SK-N-MC (cell line): Measurements from ENCODE around the gene ZER1.

Experiments
- EZH2 ChIP-seq: fragments of 200-600 bp; sonication (generic); IDR thresholded peaks from one replicate; pipeline ENCODE4 v1.6.1; 2017; ENCODE audit warnings: antibody characterized with exemption
- POLR2AphosphoS5 ChIP-seq: IDR thresholded peaks from 2 replicates; pipeline ENCODE4 v1.6.1; 2012; ENCODE audit warnings: mild to moderate bottlenecking, low read depth, low read length, borderline replicate concordance

DNA sequence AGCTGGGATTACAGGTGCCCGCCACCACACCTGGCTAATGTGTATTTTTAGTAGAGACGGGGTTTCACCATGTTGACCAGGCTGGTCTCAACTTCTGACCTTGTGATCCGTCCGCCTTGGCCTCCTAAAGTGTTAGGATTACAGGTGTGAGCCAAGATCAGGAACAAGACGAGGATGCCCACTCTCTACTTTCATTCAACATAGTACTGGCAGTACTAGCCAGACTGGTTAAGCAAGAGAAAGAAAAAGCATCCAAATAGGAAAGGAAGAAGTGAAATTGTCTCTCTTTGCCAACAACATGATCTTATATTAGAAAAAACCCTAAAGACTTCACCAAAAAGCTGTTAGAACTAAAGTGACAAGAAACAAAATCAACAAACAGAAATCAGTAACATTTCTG is 39.1 kb upstream of the ZER1 start:
- TF ChIP-seq EZH2 = no peak
- TF ChIP-seq POLR2AphosphoS5 = no peak
